Ishikawa (cell line): Measurements from ENCODE around the gene DHRS9.
A peak's percentile ranks its signal among the peaks of the same experiment; 100 is the strongest.

Source experiments
- CEBPB ChIP-seq: IDR thresholded peaks from 2 replicates; pipeline ENCODE4 v1.6.1; 2012
- CREB1 ChIP-seq: IDR thresholded peaks from 2 replicates; pipeline ENCODE4 v1.6.1; 2012; ENCODE audit warnings: low read depth
- EGR1 ChIP-seq: IDR thresholded peaks from 2 replicates; pipeline ENCODE4 v1.6.1; 2012
- EP300 ChIP-seq: IDR thresholded peaks from 2 replicates; pipeline ENCODE4 v1.6.1; 2012; ENCODE audit warnings: borderline replicate concordance
- FOXM1 ChIP-seq: IDR thresholded peaks from 2 replicates; pipeline ENCODE4 v1.6.1; 2012; ENCODE audit warnings: low read depth, borderline replicate concordance
- MAX ChIP-seq: IDR thresholded peaks from 2 replicates; pipeline ENCODE4 v1.6.1; 2012
- NFIC ChIP-seq: IDR thresholded peaks from 2 replicates; pipeline ENCODE4 v1.6.1; 2012
- RAD21 ChIP-seq: IDR thresholded peaks from 2 replicates; pipeline ENCODE4 v1.6.1; 2012; ENCODE audit warnings: low read depth
- REST ChIP-seq: IDR thresholded peaks from 2 replicates; pipeline ENCODE4 v1.6.1; 2012; ENCODE audit warnings: low read depth, mild to moderate bottlenecking
- TAF1 ChIP-seq: IDR thresholded peaks from 2 replicates; pipeline ENCODE4 v1.6.1; 2012; ENCODE audit warnings: low read depth, mild to moderate bottlenecking
- TCF12 ChIP-seq: IDR thresholded peaks from 2 replicates; pipeline ENCODE4 v1.6.1; 2012; ENCODE audit warnings: low read depth
- TEAD4 ChIP-seq: IDR thresholded peaks from 2 replicates; pipeline ENCODE4 v1.6.1; 2012
- USF1 ChIP-seq: IDR thresholded peaks from 2 replicates; pipeline ENCODE4 v1.6.1; 2012
- YY1 ChIP-seq: IDR thresholded peaks from 2 replicates; pipeline ENCODE4 v1.6.1; 2012; ENCODE audit warnings: low read depth
- ZBTB7A ChIP-seq: IDR thresholded peaks from 2 replicates; pipeline ENCODE4 v1.6.1; 2012; ENCODE audit warnings: low read depth

Gene DHRS9

GRCh38 chr2:169116327-169116726, 47.0 kb downstream of the DHRS9 start:
- TF ChIP-seq RAD21 (no peak), YY1 (no peak), CREB1 (no peak), CEBPB (no peak), TAF1 (no peak), TCF12 (no peak), TEAD4 (no peak)

GRCh38 chr2:169116993-169117392, 47.6 kb downstream of the DHRS9 start:
- TF ChIP-seq EP300 (no peak), EGR1 (no peak), CEBPB (no peak), RAD21 (no peak), YY1 (no peak), CREB1 (no peak), USF1 (no peak), MAX (no peak)

GRCh38 chr2:169118060-169118459, 48.7 kb downstream of the DHRS9 start:
- no peak for TF ChIP-seq TCF12
- no peak for TF ChIP-seq RAD21
- no peak for TF ChIP-seq YY1
- TF ChIP-seq NFIC, result no peak
- no peak for TF ChIP-seq ZBTB7A
- no peak for TF ChIP-seq USF1
- TF ChIP-seq TAF1, result no peak
- no peak for TF ChIP-seq REST

GRCh38 chr2:169119123-169119760, 49.9 kb downstream of the DHRS9 start:
- TF ChIP-seq NFIC, result peak; percentile 82
- no peak for TF ChIP-seq YY1
- TF ChIP-seq ZBTB7A, result no peak
- no peak for TF ChIP-seq EGR1
- TF ChIP-seq TEAD4, result peak; percentile 52; the same call in 1 of the 2 replicates

GRCh38 chr2:169119851-169120250, 50.5 kb downstream of the DHRS9 start:
- TF ChIP-seq MAX (no peak), TCF12 (no peak), USF1 (no peak), TAF1 (no peak), CEBPB (no peak), CREB1 (no peak), TEAD4 (no peak), REST (no peak), NFIC (no peak), YY1 (no peak)

GRCh38 chr2:169129703-169130243, 60.4 kb downstream of the DHRS9 start:
- TF ChIP-seq USF1 (no peak), FOXM1 (no peak), REST (no peak), RAD21 (no peak), TEAD4 (no peak), MAX (no peak), NFIC (no peak), CEBPB (no peak), TAF1 (no peak), EGR1 (no peak), CREB1 (no peak), ZBTB7A (no peak), EP300 (no peak), TCF12 (no peak)
